Amniotic stem cell (primary cell): ENCODE data around the gene RASGRF1.

Experiments used
- DNase-seq: peaks from one replicate; lab custom pipeline; 2025; lab: John Stamatoyannopoulos, UW

Gene RASGRF1

DNA sequence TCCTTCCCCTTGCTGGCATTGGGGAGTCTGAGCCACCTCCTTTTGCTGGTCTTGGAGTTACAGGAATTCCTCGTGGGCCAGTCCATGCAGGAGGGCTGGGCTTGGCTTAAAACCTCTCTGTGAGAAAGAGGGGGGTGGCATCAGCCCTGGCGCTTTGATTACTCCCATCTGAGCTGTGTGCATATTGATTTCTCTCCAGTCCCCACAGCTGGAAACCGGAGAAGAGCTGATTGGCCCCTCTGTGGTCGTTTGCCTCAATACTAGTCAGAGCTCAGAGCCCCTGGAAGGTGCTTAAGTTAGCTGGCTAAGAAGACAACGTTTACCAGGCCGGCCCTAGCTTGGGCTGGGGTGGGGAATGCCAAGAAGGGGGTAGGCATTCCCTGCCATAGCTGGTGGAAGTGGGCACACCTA lies 4.0 kb upstream of the RASGRF1 start:
- no peak for DNase-seq

DNA sequence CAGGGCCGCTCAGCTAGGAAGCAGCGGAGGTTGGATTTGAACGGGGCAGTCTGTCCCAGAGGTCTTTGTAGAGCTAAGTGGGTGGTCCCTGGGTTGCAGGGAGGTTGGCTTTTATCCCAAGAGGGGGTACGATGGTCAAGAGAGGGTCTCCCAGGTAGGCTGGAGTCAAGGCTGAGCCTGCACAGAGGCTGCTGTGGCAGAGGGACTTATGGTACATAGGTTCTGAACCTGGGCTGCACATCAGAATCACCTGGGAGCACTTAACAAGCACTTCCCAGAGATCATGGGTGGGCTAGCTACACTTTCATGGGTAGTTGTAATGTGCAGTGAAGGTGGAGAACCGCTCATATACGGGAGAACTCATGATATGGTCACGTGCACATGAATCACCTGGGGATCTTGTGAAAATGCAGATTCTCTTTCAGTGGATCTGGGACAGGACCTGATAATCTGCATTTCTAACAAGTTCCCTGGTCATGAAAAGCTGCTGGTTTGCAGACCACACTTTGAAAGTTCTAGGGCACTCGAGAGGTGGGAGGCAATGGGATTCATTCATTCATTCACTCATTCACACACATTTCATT lies 2.9 kb upstream of the RASGRF1 start:
- DNase-seq: no peak

DNA sequence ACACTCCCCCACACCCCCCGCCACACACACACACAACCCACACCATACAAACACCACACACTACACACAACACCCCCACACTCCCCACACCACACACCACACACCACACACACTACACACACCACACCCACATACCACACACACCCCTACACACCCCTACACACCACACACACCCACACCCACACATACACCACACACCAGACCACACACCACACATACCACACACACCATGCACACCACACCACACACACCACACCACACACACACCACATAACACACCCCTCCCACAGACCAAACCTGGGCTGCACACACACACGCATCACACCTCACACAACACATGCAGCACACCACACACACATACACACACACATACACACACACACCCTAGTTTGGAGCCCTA lies 1.8 kb upstream of the RASGRF1 start:
- DNase-seq: no peak

DNA sequence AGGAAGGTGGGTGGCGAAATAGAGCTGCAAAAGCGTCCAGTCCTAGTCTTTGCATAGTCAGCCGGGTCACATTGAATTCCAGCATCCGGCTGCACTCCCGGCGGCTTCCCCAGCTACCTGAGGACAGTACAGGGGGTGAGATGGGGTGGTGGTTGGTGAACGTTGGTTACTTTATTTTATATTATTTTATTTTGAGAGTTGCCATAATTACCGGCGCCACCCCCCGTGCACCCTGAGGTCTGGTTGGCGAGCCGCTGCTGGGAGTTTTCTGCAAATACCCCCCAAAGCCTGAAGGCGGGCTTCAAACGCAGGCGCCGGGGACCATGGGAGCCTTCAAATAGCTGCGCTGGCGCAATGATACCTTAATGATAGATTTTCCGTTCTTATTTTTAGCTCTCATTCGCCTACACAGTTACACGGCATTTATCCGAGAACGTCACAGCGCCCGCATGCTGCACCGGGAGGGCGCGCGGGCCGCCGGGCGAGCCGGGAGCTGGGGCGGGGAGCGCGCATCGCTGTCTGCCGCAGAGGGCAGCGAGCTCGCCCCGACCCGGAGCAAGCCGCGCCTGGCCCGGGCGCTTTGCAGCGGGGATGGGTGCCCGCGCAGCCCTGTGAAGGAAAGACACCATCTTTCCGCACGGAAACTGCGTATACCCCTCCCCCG lies 756 bp upstream of the RASGRF1 start:
- DNase-seq: no peak

DNA sequence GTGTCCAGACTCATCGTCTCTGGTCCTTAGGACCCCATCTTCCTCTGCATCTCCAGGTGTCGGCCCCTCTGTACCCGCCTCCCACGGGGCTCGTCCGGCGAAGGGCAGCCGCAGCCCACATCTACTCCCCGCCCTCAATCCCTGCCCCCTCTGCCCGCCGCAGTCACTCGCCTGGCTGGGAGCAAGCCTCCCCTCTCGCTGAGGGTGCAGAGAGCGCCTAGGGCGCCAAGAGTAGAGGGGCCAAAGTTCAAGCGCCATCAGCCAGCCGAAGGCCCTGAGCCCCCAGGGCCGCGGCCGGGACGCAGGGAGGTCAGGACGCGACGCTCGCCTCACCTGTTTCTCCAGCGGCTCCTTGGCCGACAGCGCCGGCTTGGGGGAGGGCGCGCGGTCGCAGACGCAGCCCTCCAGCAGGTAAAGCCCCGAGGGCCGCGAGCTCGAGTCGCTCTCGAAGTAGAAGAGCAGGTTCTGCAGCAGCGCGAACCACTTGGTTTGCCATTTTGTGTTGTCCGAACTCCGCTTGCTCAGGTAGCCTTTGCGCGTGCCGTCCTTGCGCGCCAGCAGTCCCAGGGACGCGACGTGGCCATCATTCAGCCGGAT lies 592 bp downstream of the RASGRF1 start:
- no peak for DNase-seq

DNA sequence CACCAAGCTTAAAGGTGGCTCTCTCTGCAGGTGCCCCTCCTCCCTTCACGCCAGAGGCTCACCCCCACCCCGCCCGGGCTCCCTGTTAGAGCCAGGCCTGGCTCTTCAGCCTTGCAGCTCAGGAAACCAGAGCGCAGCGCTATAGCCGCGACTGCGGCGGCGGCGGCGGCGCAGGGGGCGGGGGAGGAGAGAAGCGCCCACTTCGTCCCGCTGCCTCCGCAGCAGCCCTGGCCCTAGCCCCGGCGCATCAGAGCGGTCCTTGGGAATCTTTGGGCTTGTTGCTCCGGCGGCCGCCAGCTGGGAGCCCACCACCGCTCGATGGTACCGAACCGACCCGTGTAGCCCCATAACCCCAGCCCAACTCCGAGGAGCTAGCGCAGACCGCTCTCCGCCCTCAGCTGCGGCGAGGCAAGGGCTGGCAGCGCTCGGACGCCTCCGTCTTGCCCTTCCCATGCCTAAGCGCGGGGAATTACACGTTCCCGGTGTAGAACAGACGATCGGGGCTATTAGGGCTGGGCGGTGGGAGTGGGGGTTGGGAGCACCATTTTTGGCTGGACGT lies 1.2 kb downstream of the RASGRF1 start:
- DNase-seq: no peak

DNA sequence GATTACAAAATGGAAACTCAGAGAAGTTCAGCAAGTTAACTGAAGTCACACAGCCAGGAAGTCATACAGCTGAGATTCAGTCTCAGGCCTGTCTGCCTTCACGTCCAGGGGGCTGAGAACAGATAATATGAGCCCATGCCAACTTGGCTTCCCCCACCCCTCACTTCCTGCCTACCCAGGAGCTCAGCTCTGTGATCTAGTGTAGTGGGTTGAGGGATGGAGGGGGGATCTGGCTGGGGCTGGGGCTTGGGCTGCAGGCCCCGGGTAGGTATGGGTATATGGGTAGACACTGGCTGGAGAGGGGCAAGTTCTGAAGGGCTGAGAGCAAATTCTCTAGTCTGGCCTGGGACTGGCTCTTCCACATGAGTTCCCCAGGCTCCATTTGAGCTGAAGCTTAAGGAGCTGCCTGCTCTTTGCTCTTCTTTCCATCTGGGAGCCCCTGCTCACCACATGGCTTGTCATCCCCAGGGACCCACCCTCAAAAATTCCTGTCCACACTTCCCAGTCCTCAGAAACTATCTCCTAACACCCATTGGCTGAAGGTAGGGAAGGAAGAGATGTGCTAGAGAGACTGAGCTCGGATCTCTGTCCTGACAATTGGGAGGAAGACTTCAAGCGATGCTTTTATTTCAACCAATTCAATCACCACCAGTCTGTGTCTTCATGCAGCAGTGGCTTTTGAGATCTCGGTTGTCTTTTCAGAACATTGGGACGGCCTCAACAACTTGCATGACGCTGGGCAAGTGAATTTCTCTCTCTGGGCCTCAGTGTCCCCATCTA lies 2.0 kb downstream of the RASGRF1 start:
- no peak for DNase-seq

DNA sequence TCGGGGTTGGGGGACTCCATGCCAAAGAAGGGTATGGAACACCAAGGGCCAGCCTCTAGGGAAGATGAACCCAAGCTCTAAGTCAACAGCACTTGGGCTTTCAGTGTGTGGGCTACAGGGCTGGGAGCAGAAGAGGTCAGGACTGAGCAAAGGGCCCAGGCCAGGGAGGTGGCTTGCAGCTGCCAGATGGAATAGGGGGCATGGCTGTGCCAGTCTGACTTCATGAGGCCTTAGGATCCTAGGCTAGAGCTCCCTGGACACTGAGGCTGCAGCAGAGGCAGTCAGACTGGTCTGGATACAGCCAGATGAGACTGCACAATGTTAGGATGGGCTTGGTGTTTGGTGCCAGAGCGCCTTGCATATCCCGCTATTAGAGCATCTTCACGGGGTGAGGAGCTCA lies 3.8 kb downstream of the RASGRF1 start:
- DNase-seq: no peak

DNA sequence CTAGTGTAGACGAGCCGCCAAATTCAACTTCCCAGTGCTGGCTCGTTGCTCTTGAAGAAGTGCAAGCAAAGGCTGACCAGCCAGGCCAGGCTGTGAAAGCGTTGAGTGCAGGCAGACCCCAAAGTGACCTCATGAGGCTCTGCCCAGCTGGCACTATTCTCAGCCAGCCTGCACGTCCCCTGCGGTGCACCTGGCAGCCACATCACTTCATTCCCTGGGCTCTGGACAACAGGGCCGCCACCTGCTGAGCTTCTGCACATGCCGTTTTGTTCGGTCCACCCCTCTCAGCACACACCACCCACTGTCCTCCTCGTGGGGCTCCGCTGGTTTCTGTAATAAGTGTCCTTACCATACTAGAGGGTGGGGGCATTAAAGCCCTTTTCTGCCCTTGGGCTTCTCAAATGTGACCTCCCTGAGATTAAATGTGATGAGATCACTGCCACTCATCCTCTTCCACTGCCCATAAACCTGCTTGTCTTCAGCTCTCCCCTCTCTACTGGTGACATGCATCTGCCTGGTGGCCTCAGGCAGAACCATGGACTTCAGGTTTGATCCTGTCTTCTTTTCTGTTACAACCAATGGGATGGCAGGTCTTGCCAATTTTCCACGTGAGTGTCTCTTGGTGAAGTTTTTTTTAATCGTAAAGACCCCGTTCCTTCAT lies 6.1 kb downstream of the RASGRF1 start:
- no peak for DNase-seq

DNA sequence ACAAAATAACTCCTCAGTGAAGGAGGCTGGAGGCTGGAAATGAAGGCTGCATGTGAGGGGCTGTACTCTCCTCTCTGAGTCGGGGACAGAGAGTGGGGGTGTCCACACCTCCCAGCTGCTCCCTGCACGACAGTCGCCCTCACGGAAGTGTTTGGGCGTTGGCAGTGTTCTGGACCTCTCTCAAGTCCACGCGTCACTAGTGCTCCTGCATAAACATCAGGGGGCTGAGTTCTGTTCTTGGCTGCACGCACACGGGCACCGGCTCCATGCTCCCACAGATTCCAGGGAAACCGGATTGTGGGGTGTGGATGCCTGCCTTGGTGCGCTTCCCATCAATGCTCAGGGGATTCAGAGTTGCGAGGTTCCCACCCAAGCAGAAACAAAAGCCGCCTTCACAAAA lies 7.4 kb downstream of the RASGRF1 start:
- no peak for DNase-seq

DNA sequence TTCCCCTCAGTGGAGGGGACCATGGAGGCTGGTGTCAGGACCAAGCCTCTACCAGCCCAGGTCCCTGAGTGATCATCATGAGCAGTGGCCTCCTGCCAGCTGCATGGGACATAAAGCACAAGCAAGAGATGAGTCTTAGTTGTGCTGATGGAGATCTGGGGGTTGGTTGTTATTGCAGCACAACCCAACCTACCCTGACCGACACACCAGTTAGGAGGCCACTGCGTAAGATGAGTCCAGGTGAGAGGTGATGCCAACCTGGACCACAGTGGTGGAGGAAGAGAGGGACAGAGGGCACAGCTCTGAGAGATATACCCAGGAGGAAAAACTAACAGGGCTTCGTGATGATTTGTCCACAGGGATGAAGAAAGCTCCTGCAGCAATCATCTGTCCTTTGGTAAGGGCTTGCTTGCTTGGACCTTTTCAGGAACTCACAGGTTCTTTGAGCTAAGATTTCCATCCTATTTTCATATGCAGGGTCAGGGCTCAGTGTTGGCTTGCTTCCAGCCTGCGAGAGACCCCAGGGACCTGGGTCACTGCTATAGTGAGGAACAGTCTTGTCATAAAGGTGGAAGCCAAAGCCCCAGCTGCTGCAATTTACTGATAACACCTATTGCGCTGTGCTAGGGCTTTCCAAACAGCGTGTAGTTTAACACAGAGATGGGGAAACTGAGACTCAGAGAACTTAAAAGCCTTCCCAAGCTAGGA lies 8.1 kb downstream of the RASGRF1 start:
- no peak for DNase-seq

DNA sequence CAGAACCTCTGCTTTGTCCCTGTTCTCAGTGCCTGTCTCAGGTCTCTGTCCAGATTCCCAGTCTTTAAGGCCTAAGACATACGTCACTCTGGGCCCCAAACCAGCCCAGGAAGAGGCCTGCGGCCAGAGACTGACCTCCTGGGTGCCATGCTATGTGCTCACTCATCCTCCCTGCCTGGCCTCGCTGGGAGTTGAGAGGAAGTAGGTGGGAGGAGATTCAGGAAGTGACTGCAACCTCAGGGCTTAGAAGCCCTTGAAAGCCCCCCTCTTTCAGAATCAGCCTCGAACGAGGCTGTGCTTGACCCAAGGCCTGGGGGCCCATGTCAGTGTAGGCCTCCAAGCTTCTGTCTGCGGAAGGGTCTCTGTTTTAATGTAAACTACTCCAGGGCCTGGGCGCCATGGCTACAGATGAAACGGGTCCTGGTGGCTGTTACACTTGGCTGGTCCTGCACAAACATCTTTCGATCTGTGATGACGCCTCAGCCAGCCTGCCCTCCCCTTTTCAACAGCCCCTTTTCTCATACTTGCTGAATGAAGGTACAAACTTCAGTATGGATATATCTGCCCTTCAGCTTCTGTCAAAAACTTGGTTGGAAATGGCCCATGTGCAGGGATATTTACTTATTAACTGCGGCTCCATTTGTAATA lies 11.7 kb downstream of the RASGRF1 start:
- DNase-seq: no peak

DNA sequence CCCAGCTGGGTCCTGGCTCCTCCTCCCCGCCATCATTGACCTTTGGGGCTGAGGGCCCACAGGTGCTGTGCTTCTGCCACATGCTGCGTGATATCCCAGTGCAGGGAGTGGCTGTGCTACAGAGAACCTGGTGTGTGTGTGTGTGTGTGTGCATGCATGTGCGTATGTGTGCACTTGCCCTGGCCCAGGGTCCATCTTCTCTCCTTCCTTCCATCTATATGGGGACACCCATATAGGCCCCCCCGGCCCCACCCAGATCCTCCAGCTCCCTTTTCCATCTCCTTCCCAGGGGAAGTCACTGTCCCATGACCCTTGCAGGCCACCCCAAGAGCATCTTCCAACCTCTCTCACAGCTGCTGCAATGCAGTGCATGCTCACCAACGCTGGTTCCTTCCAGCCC lies 12.6 kb downstream of the RASGRF1 start:
- DNase-seq: no peak

DNA sequence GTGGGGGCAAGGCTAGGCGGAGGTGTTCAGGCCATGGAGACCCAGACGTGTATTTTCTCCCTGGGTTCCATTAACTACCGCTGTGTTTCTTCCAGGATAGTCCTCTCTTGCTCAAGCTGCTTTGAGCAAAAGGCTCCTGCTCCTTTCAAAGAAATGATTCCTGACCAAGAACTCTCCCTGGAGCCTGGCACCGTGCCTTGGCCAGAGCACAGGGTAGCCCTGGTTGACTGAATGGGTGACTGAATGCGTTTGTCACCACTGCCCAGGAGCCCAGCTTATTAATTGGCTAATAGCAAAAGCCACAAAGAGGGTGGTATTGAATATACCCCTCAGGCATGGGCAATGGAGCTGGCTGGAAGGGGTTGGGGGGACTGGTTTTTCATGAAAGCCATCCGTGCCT lies 13.9 kb downstream of the RASGRF1 start:
- DNase-seq: no peak

DNA sequence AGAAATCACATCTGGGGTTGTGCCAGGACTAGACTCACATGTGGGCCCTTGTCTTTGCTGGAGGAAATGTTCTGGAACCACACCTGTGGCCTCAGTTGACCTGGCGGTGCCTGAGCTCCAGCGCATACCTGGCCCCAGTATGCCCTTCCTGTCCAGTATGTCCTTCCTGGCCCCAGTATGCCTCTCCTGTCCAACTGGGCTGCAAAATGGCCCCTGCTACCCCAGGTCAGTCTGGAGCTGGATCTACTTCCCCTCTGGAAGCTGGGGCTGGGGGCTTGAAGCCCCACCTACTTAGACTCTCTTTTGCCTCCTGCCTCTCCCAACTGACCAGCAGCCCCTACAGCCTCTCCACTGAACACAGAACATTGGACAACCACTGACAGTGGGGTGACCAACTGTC lies 15.3 kb downstream of the RASGRF1 start:
- no peak for DNase-seq

DNA sequence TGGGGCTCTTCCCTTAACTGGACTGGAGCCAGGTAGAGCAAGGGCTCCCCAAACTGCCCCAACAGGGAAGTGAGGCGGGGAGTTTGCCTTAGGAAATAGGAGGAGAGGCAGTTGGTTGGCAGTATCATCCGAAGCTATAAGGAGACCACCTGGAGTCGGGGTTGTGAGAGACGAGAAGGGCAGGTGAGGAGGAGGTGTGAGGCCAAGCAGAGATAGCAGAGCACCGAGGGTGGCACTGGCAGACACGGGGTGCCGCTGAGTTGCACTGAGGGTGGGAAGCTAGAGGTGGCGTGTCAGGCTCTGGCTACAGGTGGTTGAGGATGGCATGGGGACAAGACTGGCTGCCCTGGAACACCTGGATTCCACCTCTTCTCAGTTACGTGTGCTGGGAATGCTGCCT lies 17.2 kb downstream of the RASGRF1 start:
- DNase-seq: no peak

DNA sequence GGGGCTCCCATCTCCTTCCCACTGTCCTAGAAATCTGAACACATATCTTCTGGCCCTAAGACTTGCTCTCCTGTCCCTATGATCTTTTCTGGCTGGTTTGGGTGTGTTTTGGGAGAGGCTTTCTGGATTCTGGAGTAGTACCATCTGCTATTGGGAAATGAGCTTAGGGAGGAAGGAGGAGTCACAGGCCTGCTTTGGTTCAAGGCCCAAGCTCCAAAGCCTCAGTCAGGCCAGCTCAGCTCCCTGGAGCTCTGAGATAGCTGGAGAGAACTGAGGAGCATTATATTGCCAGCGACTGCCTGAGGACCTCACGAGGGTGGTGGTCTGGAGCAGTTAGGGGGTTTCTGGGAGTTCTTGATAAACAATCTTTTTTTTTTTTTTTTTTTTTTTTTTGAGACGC lies 18.7 kb downstream of the RASGRF1 start:
- DNase-seq: no peak

DNA sequence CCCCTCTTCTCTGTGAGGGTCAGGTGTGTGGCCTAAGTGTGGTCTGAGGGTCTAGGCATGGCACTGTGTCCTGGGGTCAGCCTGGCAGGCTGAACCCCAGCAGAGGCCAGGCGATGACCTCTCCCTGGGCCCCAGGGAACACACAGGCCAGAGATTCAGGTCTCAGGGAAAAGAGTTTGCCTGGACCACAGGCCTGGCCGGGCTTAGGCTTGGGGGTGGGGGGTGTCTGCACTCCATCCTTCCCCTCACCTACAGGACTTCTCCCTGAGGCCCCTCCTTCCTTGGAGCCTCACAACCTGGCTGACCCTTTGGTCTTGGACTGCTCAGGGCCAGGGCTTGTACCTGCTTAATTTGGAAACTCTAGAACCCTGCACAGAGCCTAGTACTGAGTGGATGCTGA lies 21.8 kb downstream of the RASGRF1 start:
- no peak for DNase-seq

DNA sequence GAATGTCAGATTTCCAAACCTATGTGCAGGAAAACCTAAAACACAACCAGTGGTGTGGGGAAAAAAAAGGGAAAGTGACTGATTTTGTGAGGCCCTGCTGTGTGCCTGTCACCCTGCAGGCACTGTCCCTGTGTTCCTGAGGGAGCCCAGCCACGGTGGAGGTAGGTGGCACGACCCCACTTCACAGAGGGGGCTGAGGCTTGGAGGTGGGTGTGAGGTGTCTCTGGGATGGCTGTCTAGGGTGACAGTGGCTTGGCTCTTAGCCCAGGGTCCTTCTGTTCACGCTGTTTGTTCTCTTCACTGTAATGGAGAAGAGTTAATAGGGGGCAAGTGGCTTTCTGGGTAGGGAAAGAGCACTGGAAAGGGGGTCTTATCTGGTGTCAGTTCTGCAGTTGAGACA lies 22.6 kb downstream of the RASGRF1 start:
- DNase-seq: no peak

DNA sequence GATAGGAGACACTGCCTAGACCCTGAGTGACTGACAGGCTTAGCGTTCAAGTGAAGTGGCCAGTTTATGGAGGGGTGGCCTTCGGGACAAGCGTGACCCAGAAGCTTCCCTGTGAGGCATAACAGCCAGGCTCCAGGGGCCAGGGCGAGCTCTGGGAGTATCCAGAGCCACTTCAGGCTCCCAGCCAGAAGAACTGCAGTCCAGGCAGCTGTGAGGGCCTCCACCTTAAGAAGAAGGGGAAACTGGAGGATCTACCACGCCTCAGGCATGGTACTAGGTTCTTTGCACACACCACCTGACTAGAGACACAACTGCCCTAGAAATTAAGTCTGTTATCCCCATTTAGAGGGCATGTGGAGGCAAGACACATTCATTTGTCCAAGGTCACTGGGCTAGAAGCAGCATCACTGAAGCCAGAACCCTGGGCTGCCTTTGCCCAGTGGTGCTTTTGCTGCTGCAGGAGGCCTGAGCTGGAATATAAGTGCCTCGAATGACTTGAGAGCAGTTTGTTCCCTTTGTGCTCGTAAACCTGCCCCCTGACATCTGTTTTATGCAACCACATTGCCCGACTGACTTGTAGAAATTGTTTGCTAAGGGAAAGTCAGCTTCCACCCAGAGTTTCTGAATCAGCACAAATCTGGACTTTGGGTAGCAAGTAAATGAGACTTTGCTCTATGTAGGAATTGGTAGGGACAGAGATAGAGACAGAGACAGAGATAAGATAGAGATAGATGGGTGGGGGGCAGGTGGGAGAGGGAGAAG lies 23.3 kb downstream of the RASGRF1 start:
- DNase-seq: no peak
